Fibroblast of skin of right biceps (primary cell): ENCODE data around the gene MYO1A.
"Not testable (repeated sequence)": the region's sequence is repeated elsewhere in the genome, so short reads cannot be mapped to it uniquely, and the experiment has no call there.

Experiments used
- DNase-seq: peaks from one replicate; pipeline ENCODE4 v3.0.0-alpha.2; 2013

MYO1A gene

DNA sequence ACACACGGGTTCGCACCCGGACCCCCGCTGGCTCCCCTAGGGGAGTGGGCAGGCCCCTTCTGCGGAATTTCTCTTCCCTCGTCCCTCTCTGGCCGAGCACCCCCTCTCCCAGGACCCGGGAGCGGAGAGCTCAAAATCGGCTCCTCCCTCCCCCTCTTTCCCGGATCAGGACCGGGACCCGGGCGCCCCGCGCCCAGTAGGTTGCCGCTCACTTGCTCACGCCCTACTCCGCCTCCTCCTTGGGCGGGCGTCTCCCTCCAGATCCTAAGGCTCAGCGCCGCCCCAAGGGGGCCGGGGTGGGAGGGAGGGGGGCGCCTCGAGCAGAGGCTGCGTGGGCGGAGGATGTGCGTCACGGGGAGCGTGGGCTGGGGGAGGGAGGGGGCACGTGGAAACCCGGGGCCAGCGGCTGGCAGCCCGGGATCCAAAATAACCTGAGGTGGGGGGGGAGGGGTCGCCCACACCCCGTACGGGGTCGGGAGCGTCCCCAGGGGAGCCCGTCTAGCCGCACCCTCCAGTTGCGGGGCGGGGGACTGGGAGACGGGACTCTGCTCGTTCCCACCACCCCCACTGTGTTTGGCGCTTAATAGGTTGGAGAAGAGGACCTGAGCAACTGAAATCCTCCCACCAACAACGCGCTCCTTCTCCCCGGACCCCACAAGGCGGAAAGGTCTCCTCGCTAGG lies 37.2 kb upstream of the MYO1A start:
- DNase-seq: peak; percentile 95

DNA sequence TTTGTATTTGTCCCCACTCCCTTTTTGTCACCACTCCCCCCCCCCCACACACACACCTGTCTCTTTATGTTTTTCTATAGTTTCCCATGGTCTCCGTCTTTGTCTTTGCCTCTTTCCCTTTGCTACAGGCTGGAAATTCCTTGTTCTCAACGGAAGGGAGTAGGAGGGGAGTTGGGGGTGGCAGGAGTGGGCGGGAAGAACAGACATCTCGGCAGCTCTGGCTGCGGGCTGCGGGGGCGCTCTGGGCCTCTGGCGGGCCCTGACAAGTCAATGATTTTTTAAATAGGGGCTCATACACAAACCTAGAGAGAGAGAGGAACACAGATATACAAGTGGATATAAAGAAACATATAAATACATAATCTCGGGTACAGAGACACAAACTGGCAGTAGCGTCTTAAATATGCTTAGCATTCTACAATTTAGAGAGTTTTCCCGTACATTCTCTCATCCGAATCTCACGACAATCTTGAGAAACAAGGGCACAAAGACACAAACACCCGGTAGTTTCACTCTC lies 36.6 kb upstream of the MYO1A start:
- peak; percentile 88 for DNase-seq

DNA sequence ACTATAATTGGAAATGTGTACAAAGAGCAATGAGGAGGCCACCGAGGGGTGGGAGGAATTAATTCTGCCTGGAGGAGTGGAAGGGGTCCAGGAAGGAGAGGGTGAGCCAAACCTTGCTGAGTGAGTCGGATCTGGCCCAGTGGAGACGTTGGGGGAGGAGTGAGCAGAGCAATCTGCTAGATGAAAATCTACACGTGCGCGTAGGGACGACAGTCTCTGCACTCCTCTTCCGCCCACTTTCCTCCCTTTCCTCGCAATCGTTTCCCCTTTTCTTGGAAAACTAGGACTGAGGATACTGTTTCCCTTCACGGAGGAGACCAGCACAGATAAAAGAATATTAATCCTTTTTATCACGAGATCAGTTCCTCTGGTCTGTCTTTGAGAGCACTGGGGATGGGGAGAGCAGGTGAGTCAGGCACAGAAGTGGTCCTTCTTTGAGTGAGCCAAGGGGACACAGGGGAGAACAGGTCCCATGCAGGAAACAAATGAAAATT lies 36.1 kb upstream of the MYO1A start:
- DNase-seq: peak; percentile 77

DNA sequence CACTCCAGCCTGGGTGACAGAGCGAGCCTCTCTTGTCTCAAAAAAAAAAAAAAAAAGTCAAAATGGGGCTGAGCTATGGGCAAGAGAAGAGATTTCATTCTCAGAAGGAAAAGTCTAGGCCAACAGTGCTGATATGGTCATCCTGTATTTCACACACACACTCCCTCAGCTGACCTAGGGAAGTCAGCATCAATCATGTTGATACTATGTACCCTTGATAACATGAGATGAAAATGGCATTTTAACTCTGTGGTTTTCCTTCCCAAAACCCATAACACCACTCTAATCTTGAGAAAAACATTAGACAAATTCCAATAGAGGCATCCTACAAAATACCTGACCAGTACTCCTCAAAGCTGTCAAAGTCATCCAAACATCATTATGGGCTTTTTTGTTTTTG lies 30.9 kb upstream of the MYO1A start:
- DNase-seq: no peak

DNA sequence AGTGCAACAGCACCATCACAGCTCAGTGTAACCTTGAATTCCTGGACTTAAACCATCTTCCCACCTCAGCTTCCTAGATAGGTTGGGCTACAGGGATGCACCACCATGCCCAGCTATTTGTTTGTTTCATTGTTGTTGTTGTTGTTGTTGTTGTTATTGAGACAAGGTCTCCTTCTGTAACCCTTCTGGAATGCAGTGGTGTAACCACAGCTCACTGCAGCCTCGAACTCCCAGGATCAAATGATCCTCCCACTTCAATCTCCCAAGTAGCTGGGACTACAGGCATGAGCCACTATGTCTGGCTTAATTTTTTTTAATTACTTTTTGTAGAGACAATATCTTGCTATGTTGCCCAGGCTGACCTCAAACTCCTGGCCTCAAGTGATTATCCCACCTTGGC lies 29.9 kb upstream of the MYO1A start:
- no peak for DNase-seq

DNA sequence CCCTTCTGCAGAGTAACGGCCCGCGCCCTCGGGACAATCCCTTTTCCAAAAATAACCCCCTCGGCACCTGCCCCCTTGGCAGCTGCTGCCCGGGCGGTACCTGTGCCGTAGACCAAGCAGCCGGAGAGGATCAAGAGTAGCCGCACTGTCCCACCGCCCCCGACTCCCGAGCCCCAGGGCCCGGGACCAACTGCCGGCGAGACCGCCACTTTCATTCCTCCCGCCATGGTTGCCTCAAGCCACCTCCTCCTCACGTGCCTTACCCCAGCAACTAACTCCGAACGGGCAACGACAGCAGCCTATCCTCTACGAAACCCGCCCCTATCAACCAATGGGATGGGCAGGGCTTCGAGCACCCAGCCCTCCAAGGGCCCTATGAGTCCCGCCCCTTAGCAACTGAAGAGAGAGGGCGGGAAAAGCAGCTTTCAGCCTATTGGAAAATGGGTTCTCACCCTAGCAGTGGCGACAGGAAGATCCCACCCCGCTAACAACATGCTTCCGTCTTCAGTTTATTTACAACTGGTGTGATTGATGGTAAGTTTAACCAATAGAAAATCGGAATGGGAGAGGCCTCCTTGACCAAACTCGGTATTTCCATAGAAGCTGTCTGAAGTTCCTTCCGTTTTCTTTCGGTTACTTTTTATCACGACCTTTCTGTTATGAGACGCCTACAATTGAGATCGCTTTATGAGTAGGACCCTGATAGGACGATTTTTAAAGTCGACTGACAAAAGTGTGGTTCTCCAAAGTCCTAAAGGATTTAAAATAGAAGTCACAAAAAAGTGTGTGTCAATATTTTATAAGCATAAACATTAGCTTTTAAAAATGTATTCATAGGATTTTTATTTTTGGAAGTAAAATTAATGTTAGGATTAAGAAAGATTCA lies 28.8 kb upstream of the MYO1A start, which contains the start of gene NEMP1:
Gene NEMP1 (minus strand): TSS at position 273 of the 886 bp plus-strand sequence. CDS start 46 bp downstream, at position 227.
- DNase-seq: peak; percentile 100

DNA sequence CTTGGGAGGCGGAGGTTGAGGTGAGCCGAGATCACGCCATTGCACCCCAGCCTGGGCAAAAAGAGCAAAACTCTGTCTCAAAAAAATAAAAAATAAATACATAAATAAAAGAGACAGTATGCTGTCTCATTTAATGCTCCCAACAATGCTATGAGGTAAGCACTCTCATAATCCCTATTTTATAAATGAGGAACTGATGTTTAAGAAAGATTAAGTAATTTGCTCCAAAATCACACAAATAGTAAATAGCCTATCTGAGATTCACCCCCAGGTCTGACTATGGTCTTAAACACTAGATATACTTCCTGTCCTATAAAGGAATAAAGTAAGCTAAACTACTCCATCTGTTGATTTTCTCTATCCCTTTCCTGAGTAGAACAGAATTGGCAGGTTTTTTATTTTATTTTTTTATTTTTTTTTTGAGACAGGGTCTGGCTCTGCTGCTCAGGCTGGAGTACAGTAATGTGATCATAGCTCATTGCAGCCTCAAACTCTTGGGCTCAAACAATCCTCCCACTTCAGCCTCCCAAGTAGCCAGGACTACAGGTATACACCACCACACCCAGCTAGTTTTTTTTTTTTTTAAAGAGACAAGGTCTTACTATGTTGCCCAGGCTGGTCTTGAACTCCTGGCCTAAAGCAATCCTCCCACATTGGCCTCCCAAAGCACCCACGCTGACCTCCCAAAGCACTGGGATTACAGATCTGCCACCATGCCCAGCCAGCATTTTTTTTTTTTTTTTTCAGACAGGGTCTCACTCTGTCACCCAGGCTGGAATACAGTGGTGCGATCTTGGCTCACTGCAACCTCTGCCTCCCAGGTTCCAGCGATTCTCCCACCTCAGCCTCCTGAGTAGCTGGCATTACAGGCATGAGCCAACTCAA lies 23.9 kb upstream of the MYO1A start:
- DNase-seq: not testable (repeated sequence)

DNA sequence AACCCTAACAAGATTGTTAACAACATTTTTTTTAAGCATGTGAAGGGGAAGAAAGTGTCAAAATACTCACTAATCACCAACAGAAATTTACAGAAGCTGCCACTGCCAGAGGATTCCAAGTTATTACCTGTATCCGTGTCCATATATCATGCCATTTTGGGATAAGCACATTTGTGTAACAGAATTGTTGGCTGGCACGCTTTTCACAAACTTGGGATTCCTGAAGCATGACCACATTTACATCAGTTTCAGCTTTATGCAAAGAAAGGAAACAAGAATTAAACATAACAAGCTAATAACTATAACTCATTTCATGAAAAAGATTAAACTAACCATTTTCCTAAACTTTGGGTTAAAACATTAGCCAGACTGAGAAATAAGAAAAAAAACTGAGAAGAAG lies 22.7 kb upstream of the MYO1A start:
- peak; percentile 56 for DNase-seq

DNA sequence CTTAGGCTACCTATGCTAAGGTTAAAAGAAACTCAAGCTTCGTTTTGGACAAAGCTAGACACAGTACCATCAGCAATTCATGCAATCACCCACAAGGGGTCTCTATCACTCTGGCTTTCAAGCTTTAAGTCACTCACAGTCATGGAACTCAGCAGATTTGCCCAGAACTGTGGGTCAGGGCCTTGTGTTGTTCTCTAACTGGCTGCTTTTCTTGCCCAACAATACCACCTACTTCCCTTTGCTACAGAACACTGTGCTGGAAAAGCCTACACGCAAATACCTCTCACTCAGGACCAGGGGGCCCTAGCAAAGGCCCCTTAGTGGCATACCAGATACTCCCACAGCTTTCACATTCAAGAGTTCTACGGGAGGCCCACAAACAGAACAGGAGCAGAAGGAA lies 19.6 kb upstream of the MYO1A start:
- peak; percentile 80 for DNase-seq

DNA sequence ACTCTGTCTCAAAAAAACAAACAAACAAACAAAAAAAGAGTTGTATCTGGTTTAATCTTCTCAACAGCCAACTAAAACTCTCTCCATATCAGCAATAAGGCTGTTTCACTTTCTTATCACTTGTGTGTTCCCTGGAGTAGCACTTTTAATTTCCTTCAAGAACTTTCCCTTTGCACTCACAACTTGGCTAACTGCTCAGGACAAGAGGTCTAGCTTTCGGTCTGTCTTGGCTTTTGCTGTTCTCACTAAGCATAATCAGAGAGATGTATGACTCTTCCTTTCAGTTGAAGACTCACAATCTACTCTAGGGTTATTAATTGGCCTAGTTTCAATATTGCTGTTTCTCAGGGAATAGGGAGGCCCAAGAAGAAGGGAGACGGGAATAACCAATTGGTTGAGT lies 16.3 kb upstream of the MYO1A start:
- no peak for DNase-seq

DNA sequence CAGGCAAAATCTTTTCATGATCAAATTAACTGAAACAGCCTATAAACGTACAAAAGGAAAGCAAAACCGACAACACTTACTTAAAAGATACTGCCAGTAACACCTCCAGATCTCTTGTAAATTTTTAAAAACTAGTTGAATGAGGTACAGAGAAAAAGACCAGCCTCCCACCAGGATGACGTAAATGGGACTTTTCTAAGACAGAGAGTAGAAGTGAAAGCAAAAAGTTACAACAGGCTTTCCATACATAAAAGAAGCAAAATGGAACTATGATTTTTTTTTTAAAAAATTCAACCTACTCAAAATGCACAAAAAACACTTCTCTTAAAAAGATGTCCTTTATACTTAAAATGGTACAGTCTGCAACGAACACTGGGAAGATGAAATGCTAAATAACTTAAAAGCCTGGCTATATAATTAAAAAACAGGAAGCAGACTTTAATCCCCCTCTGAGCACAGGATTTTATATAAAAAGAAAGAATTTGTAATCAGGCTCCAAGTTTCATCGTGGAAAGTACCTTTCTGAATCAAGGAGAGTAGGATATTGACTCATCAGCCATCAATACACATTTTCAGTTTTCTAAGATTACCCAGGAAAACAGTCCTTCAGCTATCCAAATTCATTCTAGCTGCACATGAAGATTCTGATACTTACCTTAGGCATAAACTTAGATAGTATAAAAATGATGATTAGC lies 14.2 kb upstream of the MYO1A start:
- DNase-seq: no peak

DNA sequence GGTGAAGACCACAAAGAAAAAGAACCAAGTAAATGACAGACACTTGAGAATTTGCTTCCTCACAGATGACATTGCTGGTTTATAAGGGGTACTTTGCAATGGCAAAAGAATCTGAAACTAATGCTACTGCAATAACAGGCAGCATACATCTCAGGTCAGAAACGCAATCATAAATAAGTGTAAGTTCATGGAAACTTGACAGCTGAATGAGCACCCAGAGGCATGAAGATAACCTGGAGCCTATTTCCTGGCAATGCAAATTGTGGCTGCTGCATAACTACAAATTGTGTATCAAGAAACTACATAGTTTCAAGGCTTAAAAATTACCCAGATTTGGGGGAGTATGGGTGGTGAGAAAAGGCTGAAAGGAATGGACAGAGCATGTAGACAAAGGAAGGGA lies 8.5 kb upstream of the MYO1A start:
- DNase-seq: no peak

DNA sequence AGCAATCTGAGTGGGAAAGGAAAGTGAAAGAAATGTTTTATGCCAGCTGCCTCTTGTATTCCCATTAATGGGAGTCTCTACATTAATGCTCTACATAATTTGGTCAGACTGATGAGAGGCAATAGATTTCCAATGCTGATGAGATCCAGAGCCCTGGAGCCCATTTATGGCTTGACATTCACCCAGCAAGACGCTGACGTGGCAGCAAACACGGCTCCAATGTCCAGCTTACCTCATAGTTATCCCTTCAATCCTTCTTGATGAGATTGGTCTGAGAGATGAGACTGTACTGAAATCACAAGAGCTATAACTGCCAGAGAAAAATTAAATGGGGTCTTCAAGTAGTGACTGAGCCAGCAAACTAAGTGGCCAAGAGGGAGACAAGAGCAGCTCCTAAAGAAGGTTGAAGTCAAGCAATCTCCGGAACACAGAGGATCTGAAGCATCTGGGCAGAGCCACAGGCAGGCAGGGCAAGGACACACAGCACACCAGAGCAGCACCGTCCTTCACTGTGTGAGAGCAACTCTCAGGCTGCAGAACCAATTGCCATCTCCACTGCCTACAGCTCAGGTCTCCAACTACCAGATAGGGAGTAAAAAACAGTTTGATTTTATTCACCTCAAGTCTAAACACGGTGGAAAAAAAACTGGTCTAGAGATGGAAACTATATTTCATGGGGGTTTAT lies 7.3 kb upstream of the MYO1A start:
- DNase-seq: no peak

DNA sequence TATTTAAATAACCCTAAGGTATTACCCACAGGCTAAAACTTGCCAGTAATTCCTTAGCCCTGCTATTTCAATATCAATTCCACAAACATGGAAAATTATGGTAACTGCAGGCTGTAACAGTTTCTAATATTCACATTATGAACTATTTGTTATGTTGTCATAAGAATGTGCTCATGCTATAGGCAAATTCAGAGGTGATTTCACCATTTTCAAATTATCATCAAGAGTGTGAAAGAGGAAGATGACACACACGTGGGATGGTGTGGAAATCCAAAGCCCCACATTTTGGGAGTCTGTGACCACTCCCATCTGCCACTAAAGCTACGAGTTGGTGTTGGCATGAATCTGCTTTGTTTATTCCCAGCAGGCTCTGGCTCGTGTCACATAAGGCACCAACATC lies 5.9 kb upstream of the MYO1A start:
- no peak for DNase-seq

DNA sequence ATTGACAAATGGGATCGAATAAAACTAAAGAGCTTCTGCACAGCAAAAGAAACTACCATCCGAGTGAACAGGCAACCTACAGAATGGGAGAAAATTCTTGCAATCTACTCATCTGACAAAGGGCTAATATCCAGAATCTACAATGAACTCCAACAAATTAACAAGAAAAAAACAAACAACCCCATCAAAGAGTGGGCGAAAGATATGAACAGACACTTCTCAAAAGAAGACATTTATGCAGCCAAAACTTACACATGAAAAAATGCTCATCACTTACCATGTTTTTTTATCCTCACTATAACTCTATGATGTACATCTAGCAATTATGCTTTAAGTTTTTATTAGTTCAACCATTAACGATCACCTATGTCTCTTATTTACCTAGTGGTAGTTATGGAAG lies 4.0 kb upstream of the MYO1A start:
- not testable (repeated sequence) for DNase-seq

DNA sequence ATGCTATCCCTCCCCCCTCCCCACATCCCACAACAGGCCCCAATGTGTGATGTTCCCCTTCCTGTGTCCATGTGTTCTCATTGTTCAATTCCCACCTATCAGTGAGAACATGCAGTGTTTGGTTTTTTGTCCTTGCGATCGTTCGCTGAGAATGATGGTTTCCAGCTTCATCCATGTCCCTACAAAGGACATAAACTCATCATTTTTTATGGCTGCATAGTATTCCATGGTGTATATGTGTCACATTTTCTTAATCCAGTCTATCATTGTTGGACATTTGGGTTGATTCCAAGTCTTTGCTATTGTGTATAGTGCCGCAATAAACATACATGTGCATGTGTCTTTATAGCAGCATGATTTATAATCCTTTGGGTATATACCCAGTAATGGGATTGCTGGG lies 3.2 kb upstream of the MYO1A start:
- not testable (repeated sequence) for DNase-seq

DNA sequence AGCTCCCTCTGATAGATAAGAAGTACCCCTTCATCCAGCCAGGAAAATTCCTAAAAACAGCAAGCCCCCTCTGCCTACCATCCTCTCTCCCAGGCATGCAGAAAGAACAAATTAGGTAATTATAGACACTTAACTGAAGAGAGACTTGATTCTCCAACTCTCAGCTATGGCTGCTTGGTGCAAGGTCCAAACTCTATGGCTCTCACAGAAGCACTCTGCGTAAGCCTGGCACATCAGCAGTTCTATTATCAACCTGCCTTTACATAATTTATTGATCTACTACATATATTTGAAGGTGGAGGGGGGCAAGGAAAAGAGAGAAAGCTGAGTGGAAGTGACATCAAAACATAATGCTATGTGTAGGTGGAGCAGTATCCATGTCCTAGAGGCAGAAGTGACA lies 1.1 kb upstream of the MYO1A start:
- DNase-seq: no peak

DNA sequence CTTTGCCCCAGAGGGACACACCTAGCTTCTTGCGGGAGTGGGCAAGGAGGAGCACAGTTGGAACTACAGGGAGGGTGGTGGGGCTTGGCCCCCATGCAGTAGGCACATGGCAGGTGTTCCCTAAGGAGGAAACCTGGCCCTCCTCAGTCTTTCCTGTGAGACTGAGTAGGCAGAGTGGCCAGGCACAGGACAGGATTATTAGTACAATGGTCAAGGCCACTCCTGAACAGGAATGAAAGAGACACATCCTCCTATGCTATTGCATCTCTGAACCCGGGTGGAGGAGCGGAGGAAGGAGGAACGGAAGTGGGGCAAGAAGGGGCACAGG lies 846 bp downstream of the MYO1A start:
- no peak for DNase-seq

DNA sequence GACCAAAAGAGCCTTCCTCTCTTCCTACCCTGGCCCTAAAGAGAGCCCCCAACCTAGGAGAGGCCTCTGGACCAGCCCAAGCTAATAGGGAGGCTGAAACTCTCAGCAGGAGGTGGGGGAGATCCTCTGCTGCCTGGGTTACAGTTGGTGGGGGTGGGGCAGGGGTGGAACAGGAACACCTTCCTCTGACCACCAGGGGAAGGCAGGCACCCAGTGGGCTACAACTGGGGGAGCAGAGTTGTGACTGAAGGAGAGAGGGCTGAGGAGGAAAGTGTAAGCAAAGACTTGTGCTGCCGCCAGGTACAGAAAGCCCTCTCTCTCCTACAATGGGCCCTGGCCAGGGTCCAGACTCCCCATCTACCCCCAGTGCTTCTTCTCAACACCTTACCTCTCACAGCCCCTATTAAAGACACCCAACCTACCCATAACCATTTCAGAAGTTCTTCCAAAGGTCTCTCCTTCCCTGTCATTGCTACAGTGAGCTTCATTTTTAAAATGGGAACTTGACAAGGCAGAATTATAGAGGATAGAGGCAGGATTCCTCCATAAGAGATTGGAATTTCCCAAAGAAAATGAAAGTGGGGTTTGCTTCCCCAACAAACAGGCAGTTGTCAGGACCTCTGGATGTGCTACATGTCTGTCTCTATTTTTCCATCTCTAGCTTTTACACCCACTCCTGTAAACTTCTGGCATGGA lies 1.4 kb downstream of the MYO1A start:
- DNase-seq: no peak

DNA sequence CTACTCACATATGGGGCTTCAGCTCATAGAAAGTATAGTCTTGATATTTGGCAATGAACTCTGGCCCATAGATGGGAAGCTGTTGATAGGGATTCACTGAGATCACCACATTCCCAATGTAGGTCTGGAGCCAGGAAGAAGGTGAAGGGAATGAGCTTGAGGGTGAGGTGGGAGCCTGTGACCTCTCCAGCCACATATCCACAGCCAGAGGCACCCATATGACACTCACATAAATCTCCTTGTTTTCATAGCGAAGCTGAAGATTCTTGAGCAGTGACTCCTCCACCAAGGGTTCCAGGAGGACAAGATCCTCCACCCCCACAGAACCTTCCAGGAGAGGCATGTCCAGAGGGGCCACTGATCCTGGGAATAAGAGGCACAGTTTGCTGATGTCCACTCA lies 1.9 kb downstream of the MYO1A start:
- peak; percentile 15 for DNase-seq
